NK-92 (cell line): ENCODE results near the gene SLIT3.

Experiments used
- DNase-seq: peaks from one replicate; lab custom pipeline; 2025; ENCODE audit not compliant: unreplicated experiment; lab: John Stamatoyannopoulos, UW

SLIT3 gene

GRCh38 chr5:169048181-169049125 is 252.5 kb downstream of the SLIT3 start:
- DNase-seq: no peak

- DNase-seq: no peak
Observed at GRCh38 chr5:169044962-169045361, 256.0 kb downstream of the SLIT3 start.

GRCh38 chr5:169041180-169041579 is 259.8 kb downstream of the SLIT3 start:
- no peak for DNase-seq

- DNase-seq: no peak
Observed at GRCh38 chr5:169039592-169039991, 261.3 kb downstream of the SLIT3 start.

GRCh38 chr5:169037466-169037865 is 263.5 kb downstream of the SLIT3 start:
- DNase-seq: no peak

GRCh38 chr5:169036079-169036805 is 264.7 kb downstream of the SLIT3 start:
- DNase-seq: no peak

- DNase-seq: no peak
Observed at GRCh38 chr5:169029661-169030274, 271.2 kb downstream of the SLIT3 start.

- no peak for DNase-seq
Observed at GRCh38 chr5:169029037-169029436, 271.9 kb downstream of the SLIT3 start.

- DNase-seq: no peak
Observed at GRCh38 chr5:169027501-169028061, 273.4 kb downstream of the SLIT3 start.

- DNase-seq: no peak
Observed at GRCh38 chr5:169025491-169025890, 275.4 kb downstream of the SLIT3 start.

- no peak for DNase-seq
Observed at GRCh38 chr5:169024421-169024820, 276.5 kb downstream of the SLIT3 start.

GRCh38 chr5:169022718-169023117 is 278.2 kb downstream of the SLIT3 start:
- no peak for DNase-seq

GRCh38 chr5:169020102-169020501 is 280.8 kb downstream of the SLIT3 start:
- no peak for DNase-seq

GRCh38 chr5:169018925-169019324 is 282.0 kb downstream of the SLIT3 start:
- no peak for DNase-seq

- no peak for DNase-seq
Observed at GRCh38 chr5:169015991-169016390, 284.9 kb downstream of the SLIT3 start.

- DNase-seq: no peak
Observed at GRCh38 chr5:169013846-169014245, 287.1 kb downstream of the SLIT3 start.

GRCh38 chr5:169013208-169013728 is 287.7 kb downstream of the SLIT3 start:
- no peak for DNase-seq

- no peak for DNase-seq
Observed at GRCh38 chr5:169012450-169012849, 288.5 kb downstream of the SLIT3 start.

GRCh38 chr5:169011451-169011850 is 289.5 kb downstream of the SLIT3 start:
- no peak for DNase-seq

GRCh38 chr5:169011009-169011408 is 289.9 kb downstream of the SLIT3 start:
- no peak for DNase-seq

GRCh38 chr5:169009123-169009522 is 291.8 kb downstream of the SLIT3 start:
- no peak for DNase-seq
